Measurements from ENCODE around the gene CCNF.

- no peak for TF ChIP-seq ZFP3 (CRISPR knock-in tag; IDR thresholded peaks at IDR 0.05)
- no peak for TF ChIP-seq SNAI2 (CRISPR knock-in tag; IDR thresholded peaks at IDR 0.05)
These were observed 71.9 kb downstream of the CCNF start for GRCh38 chr16:2500918-2501750.

Data from SK-N-SH treated with all-trans-retinoic acid at 6 μM for 48 hours (cell line).